Measurements from ENCODE around the gene ARPP21. TPM values are rescaled to one million over a fixed set of nuclear protein-coding genes. Genes with fewer than 3 reads are reported as not detected.

The ARPP21 gene
- polyA plus RNA-seq, 1 of the 3 experiments (the other 2 are of a cell fraction): 1.6 TPM

DNA sequence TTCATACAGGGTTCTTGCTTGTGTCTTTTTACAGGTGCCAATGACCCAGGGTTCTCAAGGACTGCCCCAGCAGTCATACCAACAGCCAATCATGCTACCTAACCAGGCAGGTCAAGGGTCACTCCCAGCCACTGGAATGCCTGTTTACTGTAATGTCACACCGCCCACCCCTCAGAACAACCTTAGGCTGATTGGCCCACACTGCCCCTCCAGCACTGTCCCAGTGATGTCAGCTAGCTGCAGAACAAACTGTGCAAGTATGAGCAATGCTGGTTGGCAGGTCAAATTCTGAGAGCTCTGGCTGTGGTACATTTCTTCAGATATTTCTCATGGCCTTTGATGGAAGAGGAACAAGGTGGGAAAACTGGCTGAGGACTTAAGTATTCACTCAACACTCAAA is 154.3 kb downstream of the ARPP21 start:
- no peak overlapping the region for H3K4me3 ChIP-seq (ENCODE audit: low read depth in 2 of 2, low read length in 1 of 2)
- no peaks in the 10 kb centered on the region for H3K36me3 ChIP-seq (replicated peaks in 1 of 2; ENCODE audit: control insufficient read depth in 1 of 2, insufficient read depth in 2 of 2, low read length in 1 of 2)
- no peaks in the 10 kb centered on the region for H4K20me1 ChIP-seq (ENCODE audit: insufficient read depth)
- H3K27ac ChIP-seq (ENCODE audit: low read depth in 2 of 2, low read length in 1 of 2): no peak overlapping the region
- no peak for TF ChIP-seq GABPA (IDR thresholded peaks at IDR 0.05; ENCODE audit: low read depth)
- no peak for TF ChIP-seq RXRA (IDR thresholded peaks at IDR 0.05; ENCODE audit: borderline replicate concordance, low read depth)
- TF ChIP-seq, protein P1, sequence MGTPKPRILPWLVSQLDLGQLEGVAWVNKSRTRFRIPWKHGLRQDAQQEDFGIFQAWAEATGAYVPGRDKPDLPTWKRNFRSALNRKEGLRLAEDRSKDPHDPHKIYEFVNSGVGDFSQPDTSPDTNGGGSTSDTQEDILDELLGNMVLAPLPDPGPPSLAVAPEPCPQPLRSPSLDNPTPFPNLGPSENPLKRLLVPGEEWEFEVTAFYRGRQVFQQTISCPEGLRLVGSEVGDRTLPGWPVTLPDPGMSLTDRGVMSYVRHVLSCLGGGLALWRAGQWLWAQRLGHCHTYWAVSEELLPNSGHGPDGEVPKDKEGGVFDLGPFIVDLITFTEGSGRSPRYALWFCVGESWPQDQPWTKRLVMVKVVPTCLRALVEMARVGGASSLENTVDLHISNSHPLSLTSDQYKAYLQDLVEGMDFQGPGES (IDR thresholded peaks at IDR 0.05; ENCODE audit: low read depth, low read length): no peak
- no peak for TF ChIP-seq RFX5 (IDR thresholded peaks at IDR 0.05; ENCODE audit: low read length)
- no peak overlapping the region for H2AFZ ChIP-seq (ENCODE audit: low read depth)
- no peaks in the 10 kb centered on the region for H3F3A ChIP-seq (replicated peaks; ENCODE audit: insufficient read depth)
- H3K27me3 ChIP-seq (ENCODE audit: insufficient read depth): no peaks in the 10 kb centered on the region
- H3K79me2 ChIP-seq (ENCODE audit: insufficient read depth): no peaks in the 10 kb centered on the region
- no peaks in the 10 kb centered on the region for H3K9me3 ChIP-seq
- H3K4me2 ChIP-seq: no peak overlapping the region
- H3K9ac ChIP-seq: no peak overlapping the region
- CTCF ChIA-PET: no interaction called here
- H3K9me2 ChIP-seq: no peaks in the 10 kb centered on the region
- peaks cover 0 to 5% of the 10 kb centered on the region in 2 experiments; a peak in 2 of 4 replicates for H3K4me1 ChIP-seq (ENCODE audit: control insufficient read depth in 1 of 2, insufficient read depth in 2 of 2, low read depth in 1 of 2, low read length in 1 of 2)
- POLR2A ChIA-PET: no interaction called here
- DNase-seq: no peak
- WGBS (ENCODE audit: low lambda C conversion rate): 75% methylated on average over 1 of the region's 1 CpG

DNA sequence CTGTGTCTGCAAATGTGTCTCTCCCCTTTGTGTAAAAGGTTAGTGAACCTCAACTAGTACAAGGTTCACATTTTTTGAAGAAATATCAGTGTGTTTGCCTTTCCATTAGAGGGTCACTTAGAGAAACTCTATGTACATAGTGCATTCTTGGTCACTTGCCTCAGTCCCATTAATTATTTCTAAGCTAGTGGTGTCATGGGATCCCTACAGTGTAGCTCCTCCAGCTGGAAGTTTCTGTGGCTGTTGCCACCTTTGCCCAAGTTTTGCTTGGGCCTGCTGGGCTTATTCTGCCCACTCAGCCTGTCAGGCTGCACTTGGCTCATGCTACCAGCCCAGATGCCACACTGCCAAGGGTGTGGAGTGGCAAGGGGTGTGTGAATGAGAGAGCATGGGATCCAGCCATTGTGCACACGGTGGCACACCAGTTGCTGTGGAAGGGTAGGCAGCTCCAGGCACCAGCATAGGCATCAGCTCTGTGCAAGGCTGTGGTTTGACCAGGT is 161.7 kb downstream of the ARPP21 start:
- DNase-seq: no peak
- no peaks in the 10 kb centered on the region for H3K9me3 ChIP-seq
- ChIA-PET CTCF (interaction anchor here (1.5 to 1.6 kb wide), 2 partner anchors 15 to 102 kb away, joined by 3 to 4 read pairs; no protein-coding TSS in a partner anchor), POLR2A (no interaction called here)
- no peaks in the 10 kb centered on the region for H4K20me1 ChIP-seq (ENCODE audit: insufficient read depth)
- no peak overlapping the region for H3K4me2 ChIP-seq
- H3K4me1 ChIP-seq (ENCODE audit: control insufficient read depth in 1 of 2, insufficient read depth in 2 of 2, low read depth in 1 of 2, low read length in 1 of 2): no peaks in the 10 kb centered on the region
- TF ChIP-seq SMC3 (IDR thresholded peaks at IDR 0.05; ENCODE audit: low read depth, low read length) (no peak), RFX5 (IDR thresholded peaks at IDR 0.05; ENCODE audit: low read length) (no peak), SIN3A (IDR thresholded peaks at IDR 0.05; ENCODE audit: borderline replicate concordance, low read depth, low read length) (no peak), EP300 (IDR thresholded peaks at IDR 0.05; ENCODE audit: borderline replicate concordance in 1 of 2, low read depth in 1 of 2, low read length in 1 of 2) (no peak), TEAD4 (IDR thresholded peaks at IDR 0.05; ENCODE audit: borderline replicate concordance, insufficient read depth) (no peak), FOXM1 (IDR thresholded peaks at IDR 0.05; ENCODE audit: low read depth) (no peak), YY1 (IDR thresholded peaks at IDR 0.05; ENCODE audit: low read depth) (no peak), RAD21 (IDR thresholded peaks at IDR 0.05; ENCODE audit: low read length) (no peak), NRF1 (IDR thresholded peaks at IDR 0.05; ENCODE audit: low read depth, low read length) (no peak), GATA2 (CRISPR knock-in tag; IDR thresholded peaks at IDR 0.05) (no peak), NFIC (IDR thresholded peaks at IDR 0.05; ENCODE audit: borderline replicate concordance) (no peak), TCF12 (IDR thresholded peaks at IDR 0.05) (no peak)
- TF ChIP-seq, protein P2, sequence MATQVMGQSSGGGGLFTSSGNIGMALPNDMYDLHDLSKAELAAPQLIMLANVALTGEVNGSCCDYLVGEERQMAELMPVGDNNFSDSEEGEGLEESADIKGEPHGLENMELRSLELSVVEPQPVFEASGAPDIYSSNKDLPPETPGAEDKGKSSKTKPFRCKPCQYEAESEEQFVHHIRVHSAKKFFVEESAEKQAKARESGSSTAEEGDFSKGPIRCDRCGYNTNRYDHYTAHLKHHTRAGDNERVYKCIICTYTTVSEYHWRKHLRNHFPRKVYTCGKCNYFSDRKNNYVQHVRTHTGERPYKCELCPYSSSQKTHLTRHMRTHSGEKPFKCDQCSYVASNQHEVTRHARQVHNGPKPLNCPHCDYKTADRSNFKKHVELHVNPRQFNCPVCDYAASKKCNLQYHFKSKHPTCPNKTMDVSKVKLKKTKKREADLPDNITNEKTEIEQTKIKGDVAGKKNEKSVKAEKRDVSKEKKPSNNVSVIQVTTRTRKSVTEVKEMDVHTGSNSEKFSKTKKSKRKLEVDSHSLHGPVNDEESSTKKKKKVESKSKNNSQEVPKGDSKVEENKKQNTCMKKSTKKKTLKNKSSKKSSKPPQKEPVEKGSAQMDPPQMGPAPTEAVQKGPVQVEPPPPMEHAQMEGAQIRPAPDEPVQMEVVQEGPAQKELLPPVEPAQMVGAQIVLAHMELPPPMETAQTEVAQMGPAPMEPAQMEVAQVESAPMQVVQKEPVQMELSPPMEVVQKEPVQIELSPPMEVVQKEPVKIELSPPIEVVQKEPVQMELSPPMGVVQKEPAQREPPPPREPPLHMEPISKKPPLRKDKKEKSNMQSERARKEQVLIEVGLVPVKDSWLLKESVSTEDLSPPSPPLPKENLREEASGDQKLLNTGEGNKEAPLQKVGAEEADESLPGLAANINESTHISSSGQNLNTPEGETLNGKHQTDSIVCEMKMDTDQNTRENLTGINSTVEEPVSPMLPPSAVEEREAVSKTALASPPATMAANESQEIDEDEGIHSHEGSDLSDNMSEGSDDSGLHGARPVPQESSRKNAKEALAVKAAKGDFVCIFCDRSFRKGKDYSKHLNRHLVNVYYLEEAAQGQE (IDR thresholded peaks at IDR 0.05; ENCODE audit: low read depth, low read length): no peak
- no peaks in the 10 kb centered on the region for H3F3A ChIP-seq (replicated peaks; ENCODE audit: insufficient read depth)
- no peak overlapping the region for H2AFZ ChIP-seq (ENCODE audit: low read depth)
- no peaks in the 10 kb centered on the region; the same call in 1 of the 2 replicates for H3K9me2 ChIP-seq
- no peak overlapping the region for H3K9ac ChIP-seq
- WGBS (ENCODE audit: low lambda C conversion rate): 17% methylated on average over 1 of the region's 1 CpG
- H3K79me2 ChIP-seq (ENCODE audit: insufficient read depth): no peaks in the 10 kb centered on the region
- no peaks in the 10 kb centered on the region for H3K36me3 ChIP-seq (replicated peaks in 1 of 2; ENCODE audit: control insufficient read depth in 1 of 2, insufficient read depth in 2 of 2, low read length in 1 of 2)
- H3K27ac ChIP-seq (ENCODE audit: low read depth in 2 of 2, low read length in 1 of 2): no peak overlapping the region
- H3K27me3 ChIP-seq (ENCODE audit: insufficient read depth): no peaks in the 10 kb centered on the region
- no peak overlapping the region for H3K4me3 ChIP-seq (ENCODE audit: low read depth in 2 of 2, low read length in 1 of 2)

Measured in SK-N-SH (cell line).